Neutrophil (primary cell): ENCODE results near the gene SLC25A23.

Experiments
- H3K27ac ChIP-seq: fragments of 200-600 bp; sonication (generic); 2 replicates; pipeline ENCODE4 v1.5.1; 2016; ENCODE audit warnings: mild to moderate bottlenecking, moderate library complexity
- H3K27me3 ChIP-seq: fragments of 200-600 bp; sonication (generic); 2 replicates; pipeline ENCODE4 v1.6.0; 2016; ENCODE audit warnings: mild to moderate bottlenecking
- H3K36me3 ChIP-seq: fragments of 200-600 bp; sonication (generic); 2 replicates; pipeline ENCODE4 v1.5.1; 2017
- H3K4me1 ChIP-seq, 2 experiments: fragments of 200-600 bp in 1 of 2; sonication (generic) in 1 of 2; 1 replicate in 1 of 2; 2 replicates in 1 of 2; pipeline versions ENCODE4 v1.5.1 to v1.6.1; 2013 to 2016; ENCODE audit warnings: low read depth in 1 of 2, low read length in 1 of 2, mild to moderate bottlenecking in 1 of 2, moderate library complexity in 1 of 2; ENCODE audit not compliant: control insufficient read depth in 1 of 2, insufficient read depth in 1 of 2
- H3K4me3 ChIP-seq, 2 experiments: fragments of 200-600 bp in 1 of 2; sonication (generic) in 1 of 2; 1 replicate in 1 of 2; 2 replicates in 1 of 2; pipeline ENCODE4 v1.5.1; 2013 to 2016; ENCODE audit warnings: low read depth in 1 of 2, low read length in 1 of 2, mild to moderate bottlenecking in 1 of 2, moderate library complexity in 1 of 2
- H3K9me3 ChIP-seq: fragments of 200-600 bp; sonication (generic); 2 replicates; pipeline ENCODE4 v1.5.1; 2016
- CTCF ChIP-seq: fragments of 200-600 bp; sonication (generic); IDR thresholded peaks from 2 replicates; pipeline ENCODE4 v1.5.1; 2016; ENCODE audit warnings: antibody characterized with exemption

SLC25A23 gene

DNA sequence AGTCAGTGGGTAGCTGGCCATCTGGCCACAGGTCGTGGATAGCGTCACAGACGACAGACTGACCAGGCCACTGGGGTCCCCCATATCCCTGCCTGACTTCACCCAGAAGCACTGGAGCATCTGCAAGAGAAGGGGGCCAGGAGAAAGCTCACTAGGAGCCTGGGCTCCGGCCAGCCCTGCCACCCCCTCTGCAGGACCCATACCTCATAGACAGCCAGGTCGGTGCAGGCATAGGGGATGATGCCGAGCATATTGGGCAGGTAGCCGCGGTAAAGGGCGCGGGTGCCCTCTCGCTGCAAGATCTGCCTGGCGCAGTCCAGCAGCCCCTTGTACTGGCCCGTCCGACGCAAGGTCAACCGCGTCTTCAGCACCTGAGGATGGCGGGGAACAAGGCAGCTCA is 32.5 kb downstream of the SLC25A23 start:
- no peak for TF ChIP-seq CTCF
- Histone ChIP-seq H3K27ac (no peak overlapping the region), H3K4me1 (peaks cover 24% of the 10 kb centered on the region in 2 experiments), H3K36me3 (no peaks in the 10 kb centered on the region), H3K27me3 (no peaks in the 10 kb centered on the region), H3K9me3 (no peaks in the 10 kb centered on the region), H3K4me3 (no peak overlapping the region)

DNA sequence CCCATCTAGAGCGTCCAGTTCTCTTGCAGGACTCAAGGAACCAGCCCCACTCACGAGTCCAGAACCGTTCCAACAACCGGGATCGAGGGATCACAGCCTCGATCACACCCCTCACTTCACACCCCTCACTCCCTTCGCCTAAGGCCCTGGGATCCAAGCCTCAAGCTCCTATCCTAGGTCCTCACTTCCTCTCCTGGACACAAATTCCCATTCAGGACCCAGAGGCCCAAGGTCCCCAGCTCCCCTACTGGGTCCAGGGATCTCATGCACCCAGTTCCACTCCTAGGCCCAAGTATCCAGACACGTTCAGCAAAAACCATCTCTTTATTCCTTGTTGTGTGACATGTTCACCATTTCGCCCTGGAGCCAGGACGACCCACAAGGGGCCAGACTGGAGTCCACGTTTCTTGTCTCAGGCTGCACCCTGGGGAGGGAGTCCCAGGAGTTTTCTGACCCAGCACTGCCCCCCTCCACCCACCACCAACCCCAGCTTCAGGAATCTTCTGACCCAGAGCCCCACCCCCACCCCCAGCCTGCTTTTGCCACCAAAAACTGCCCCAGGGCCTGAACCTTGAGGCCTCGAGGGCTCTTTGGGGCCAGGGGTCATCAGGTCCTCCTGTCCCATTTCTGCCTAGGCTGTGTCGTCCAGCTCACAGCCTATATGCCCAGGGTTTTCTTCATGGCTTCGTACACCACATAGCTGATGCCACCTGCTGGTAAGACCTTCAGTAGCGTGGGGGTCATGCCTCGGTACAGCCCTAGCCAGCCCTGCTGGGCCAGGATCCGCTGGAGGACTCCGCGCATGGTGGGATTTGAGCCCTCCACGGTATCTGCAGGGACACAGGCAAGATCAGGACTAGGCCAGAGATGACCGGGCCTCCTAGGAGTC is 33.6 kb downstream of the SLC25A23 start:
- Histone ChIP-seq H3K4me3 (peak overlapping the region; percentile 68 to 69), H3K27ac (peak overlapping the region; percentile 82), H3K9me3 (no peaks in the 10 kb centered on the region), H3K36me3 (peaks cover 3% of the 10 kb centered on the region), H3K27me3 (no peaks in the 10 kb centered on the region), H3K4me1 (peaks cover 24% of the 10 kb centered on the region in 2 experiments)
- no peak for TF ChIP-seq CTCF

DNA sequence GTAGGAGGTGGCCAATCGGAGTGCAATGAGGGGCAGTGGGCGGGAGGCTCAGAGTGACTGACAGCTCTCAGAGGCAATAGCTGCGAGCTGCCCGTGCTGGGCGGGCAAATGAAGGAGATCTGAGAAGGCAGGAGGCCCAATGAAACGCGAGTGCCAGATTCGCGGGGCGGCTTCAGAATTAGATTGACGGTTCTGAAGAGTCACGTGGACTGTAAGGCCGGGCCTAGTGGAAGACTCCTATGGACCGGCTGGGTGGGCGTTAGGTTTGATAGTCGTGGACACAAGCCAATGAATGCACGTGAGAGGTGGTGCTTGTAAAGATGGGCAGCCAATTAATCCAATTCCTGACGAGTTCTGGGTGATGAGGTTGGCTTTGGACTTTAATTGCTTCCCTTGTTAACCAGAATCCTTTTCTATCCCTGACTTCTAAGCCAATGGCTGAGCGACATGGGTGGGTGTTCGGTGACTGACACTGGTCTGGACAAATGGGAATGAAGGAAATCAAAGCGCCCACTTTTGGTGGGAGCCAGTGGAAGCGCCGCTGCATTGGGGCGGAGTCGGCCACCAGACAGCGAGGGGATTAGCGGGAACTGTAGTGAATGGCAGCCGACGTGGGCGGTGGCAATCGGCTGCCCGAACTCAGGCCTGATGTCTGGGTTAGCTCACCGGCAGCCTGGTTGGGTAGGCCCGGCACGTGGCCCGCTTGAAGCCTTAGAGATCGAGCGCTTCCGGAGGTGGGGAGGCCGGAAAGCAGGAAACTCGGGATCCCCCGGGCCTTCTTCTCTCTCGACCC is 34.5 kb downstream of the SLC25A23 start:
- H3K4me3 ChIP-seq, result peak overlapping the region; percentile 68 to 69
- peak overlapping the region; percentile 82 for H3K27ac ChIP-seq
- peaks cover 24% of the 10 kb centered on the region in 2 experiments for H3K4me1 ChIP-seq
- no peaks in the 10 kb centered on the region for H3K27me3 ChIP-seq
- H3K9me3 ChIP-seq, result no peaks in the 10 kb centered on the region
- no peak for TF ChIP-seq CTCF
- H3K36me3 ChIP-seq, result peaks cover 12% of the 10 kb centered on the region

DNA sequence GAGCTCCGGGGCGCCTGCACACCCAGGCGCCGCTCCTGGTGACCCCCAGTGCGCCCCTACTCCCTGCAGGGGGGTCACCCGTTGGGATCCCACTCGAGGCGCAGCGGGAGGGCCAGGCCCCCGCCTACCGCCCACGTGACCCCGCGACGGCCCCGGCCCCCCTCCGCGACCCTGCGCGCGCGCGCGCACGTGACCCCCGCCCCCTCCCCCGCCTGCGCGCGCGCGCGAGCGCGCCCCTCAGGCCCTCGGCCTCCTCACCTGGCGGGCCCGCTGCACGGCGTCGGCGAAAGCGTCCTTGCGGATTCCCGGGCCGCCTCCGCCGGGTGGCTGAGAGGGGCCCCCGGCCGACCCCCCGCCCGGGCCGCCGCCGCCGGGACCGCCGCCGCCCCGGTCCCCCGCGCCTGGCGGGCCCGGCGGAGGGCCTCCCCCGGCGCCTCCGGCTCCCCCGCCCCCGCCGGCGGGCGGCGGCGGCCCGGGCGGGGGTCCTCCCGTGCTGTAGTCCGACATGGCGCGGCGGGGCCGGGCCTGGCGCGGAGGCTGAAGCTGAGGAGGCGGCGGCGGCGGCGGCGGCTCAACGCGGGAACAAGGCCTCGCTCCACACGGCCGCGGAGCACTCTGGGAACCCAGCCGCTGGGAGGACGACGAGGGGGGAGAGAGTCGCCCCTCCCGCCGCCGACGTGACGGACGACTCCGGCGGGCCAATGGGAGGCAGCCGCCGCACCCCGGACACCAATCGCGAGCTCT is 35.2 kb downstream of the SLC25A23 start, which contains the start of gene KHSRP:
KHSRP (minus strand) TSS at position 617 of the 744 bp plus-strand sequence; CDS start at position 507, 110 bp downstream.
- H3K4me1 ChIP-seq, result peaks cover 19 to 20% of the 10 kb centered on the region in 2 experiments
- TF ChIP-seq CTCF, result peak; percentile 30
- peaks cover 19% of the 10 kb centered on the region for H3K36me3 ChIP-seq
- peak within 1 kb of the TSS; percentile 82 for H3K27ac ChIP-seq
- H3K4me3 ChIP-seq, result peak within 1 kb of the TSS; percentile 68 to 69
- no peaks in the 10 kb centered on the region for H3K9me3 ChIP-seq
- H3K27me3 ChIP-seq, result no peaks in the 10 kb centered on the region
